Mesendoderm (in vitro differentiated cells): ENCODE measurements around the gene PRCD.

Experiments used
- DNase-seq: peaks from one replicate; pipeline ENCODE4 v3.0.0; 2013
- H2AK5ac ChIP-seq: 2 replicates; pipeline ENCODE4 v1.6.1; 2013; ENCODE audit warnings: low read length, inconsistent platforms
- H2BK120ac ChIP-seq: 2 replicates; pipeline ENCODE4 v1.6.1; 2013; ENCODE audit warnings: low read depth, mild to moderate bottlenecking, low read length, moderate library complexity, mixed read lengths
- H2BK15ac ChIP-seq: replicated peaks from 2 replicates; pipeline ENCODE4 v1.6.1; 2013; ENCODE audit warnings: low read depth, mild to moderate bottlenecking, moderate library complexity
- H2BK5ac ChIP-seq: 2 replicates; pipeline ENCODE4 v1.6.1; 2013; ENCODE audit warnings: low read length, inconsistent platforms
- H3K18ac ChIP-seq: 2 replicates; pipeline ENCODE4 v1.6.1; 2013; ENCODE audit warnings: mild to moderate bottlenecking, low read length, mixed read lengths
- H3K23ac ChIP-seq: one replicate; pipeline ENCODE4 v1.6.1; 2013; ENCODE audit warnings: low read length
- H3K27ac ChIP-seq: 2 replicates; pipeline ENCODE4 v1.5.1; 2013; ENCODE audit warnings: low read depth, mild to moderate bottlenecking, inconsistent platforms, low read length, moderate library complexity
- H3K27me3 ChIP-seq: 2 replicates; pipeline ENCODE4 v1.6.1; 2013; ENCODE audit warnings: low read length, control low read depth, mild to moderate bottlenecking, inconsistent platforms; ENCODE audit not compliant: insufficient read depth, poor library complexity
- H3K36me3 ChIP-seq: 2 replicates; pipeline ENCODE4 v1.6.1; 2013; ENCODE audit warnings: low read length, inconsistent platforms; ENCODE audit not compliant: control insufficient read depth, insufficient read depth
- H3K4ac ChIP-seq: one replicate; pipeline ENCODE4 v1.6.1; 2013; ENCODE audit warnings: low read depth, mild to moderate bottlenecking, low read length, moderate library complexity
- H3K4me1 ChIP-seq: 2 replicates; pipeline ENCODE4 v1.6.1; 2013; ENCODE audit warnings: low read depth, low read length, inconsistent platforms; ENCODE audit not compliant: control insufficient read depth
- H3K4me2 ChIP-seq: 2 replicates; pipeline ENCODE4 v1.6.1; 2013; ENCODE audit warnings: low read length
- H3K4me3 ChIP-seq: 2 replicates; pipeline ENCODE4 v1.5.1; 2013; ENCODE audit warnings: mild to moderate bottlenecking, low read length
- H3K56ac ChIP-seq: one replicate; pipeline ENCODE4 v1.6.1; 2013; ENCODE audit warnings: low read length
- H3K79me1 ChIP-seq: 2 replicates; pipeline ENCODE4 v1.6.1; 2013; ENCODE audit warnings: low read length, inconsistent platforms
- H3K79me2 ChIP-seq: 2 replicates; pipeline ENCODE4 v1.6.1; 2013; ENCODE audit warnings: mild to moderate bottlenecking, low read length; ENCODE audit not compliant: control insufficient read depth, insufficient read depth
- H3K9ac ChIP-seq: 2 replicates; pipeline ENCODE4 v1.6.1; 2013; ENCODE audit warnings: low read length, inconsistent platforms
- H4K5ac ChIP-seq: one replicate; pipeline ENCODE4 v1.6.1; 2013; ENCODE audit warnings: low read length
- H4K8ac ChIP-seq: one replicate; pipeline ENCODE4 v1.6.1; 2013; ENCODE audit warnings: low read depth, mild to moderate bottlenecking, control low read depth, low read length, moderate library complexity
- WGBS: extraction: QIAGEN DNeasy Blood & Tissue Kit; methylation state at CpG from one replicate; pipeline ENCODE4 v1.1.7; 2013; ENCODE audit warnings: low lambda C conversion rate, missing lambda C conversion rate; ENCODE audit not compliant: insufficient coverage; ENCODE audit errors: extremely low coverage; 5-methylcytosine and 5-hydroxymethylcytosine counted together

The PRCD gene

DNA sequence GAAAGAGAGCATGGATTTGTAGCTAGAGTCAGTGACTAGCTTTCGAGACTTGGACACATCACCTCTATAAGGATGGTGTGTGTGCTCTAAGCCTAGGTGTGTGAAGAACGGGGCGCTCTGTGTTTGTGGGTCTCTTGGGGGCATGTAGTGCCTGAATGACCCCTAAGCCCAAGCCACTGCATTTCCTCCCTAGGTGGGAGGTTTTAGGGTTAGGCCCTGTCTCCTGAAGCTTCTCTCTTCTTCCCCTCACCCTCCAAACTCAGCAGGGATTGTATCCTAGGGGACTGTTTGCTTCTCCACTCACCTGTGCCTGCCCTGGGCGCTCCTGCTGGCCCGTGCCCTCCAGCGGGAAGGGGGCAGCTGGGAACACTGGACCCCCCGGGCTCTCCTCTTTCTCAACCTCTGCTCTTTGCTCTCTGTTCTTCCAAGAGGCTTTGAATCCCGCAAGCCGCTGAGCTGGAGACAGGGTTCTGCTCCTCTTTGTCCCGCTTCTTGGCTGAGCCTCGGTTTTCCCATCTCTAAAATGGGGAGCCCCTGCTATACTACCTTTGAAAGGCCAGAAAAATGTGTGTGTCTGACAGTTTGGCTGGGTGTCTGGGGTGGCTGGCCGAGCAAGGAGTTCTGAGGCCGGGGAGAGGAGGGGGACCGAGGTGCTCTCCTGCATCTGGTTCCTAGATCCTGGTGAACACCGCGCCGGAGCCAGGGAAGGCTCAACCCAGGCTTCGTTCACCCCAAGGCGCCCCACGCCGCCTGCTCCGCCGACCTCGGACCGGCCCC is 3.1 kb upstream of the PRCD start:
- Histone ChIP-seq H3K18ac (peak overlapping the region; percentile 44), H3K79me2 (no peaks in the 10 kb centered on the region), H3K23ac (no peak overlapping the region), H3K27ac (no peak overlapping the region), H3K4me3 (no peak overlapping the region), H2BK5ac (no peak overlapping the region), H4K5ac (no peak overlapping the region), H2AK5ac (no peak overlapping the region), H3K79me1 (no peaks in the 10 kb centered on the region), H3K4me2 (peak overlapping the region; percentile 45), H3K56ac (peak overlapping the region; percentile 87), H2BK120ac (no peak overlapping the region), H2BK15ac (no peak overlapping the region), H4K8ac (no peak overlapping the region), H3K27me3 (peaks cover 1% of the 10 kb centered on the region), H3K9ac (peak overlapping the region; percentile 64), H3K4me1 (peaks cover 5% of the 10 kb centered on the region), H3K36me3 (no peaks in the 10 kb centered on the region), H3K4ac (no peak overlapping the region)
- no peak for DNase-seq
- no CpG with 5 or more reads among the region's 25 CpGs for WGBS

DNA sequence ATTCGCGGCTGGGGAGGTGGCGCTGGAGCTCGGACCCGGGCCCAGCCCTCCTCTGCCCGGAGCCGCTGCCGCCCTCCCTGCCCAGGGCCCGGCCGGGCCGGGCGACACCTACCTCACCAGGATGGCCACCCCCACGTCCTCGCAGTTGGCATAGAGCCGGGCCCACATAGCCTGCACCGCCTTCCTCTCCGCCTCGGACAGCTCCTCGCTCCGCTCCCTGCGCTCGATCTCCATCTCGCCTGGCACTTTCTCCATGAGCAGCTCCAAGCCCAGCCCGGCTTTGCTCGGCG is 2.6 kb upstream of the PRCD start:
- no peak overlapping the region for H3K4ac ChIP-seq
- H3K18ac ChIP-seq, result peak overlapping the region; percentile 44
- H3K4me1 ChIP-seq, result peaks cover 5% of the 10 kb centered on the region
- no peak overlapping the region for H2BK15ac ChIP-seq
- no CpG with 5 or more reads among the region's 26 CpGs for WGBS
- no peak overlapping the region for H3K27ac ChIP-seq
- H2BK120ac ChIP-seq, result no peak overlapping the region
- no peaks in the 10 kb centered on the region for H3K79me2 ChIP-seq
- H3K4me3 ChIP-seq, result peak overlapping the region; percentile 9
- H3K9ac ChIP-seq, result peak overlapping the region; percentile 64
- H3K23ac ChIP-seq, result no peak overlapping the region
- H2BK5ac ChIP-seq, result no peak overlapping the region
- no peaks in the 10 kb centered on the region for H3K36me3 ChIP-seq
- no peak overlapping the region for H2AK5ac ChIP-seq
- H3K56ac ChIP-seq, result peak overlapping the region; percentile 87
- H4K8ac ChIP-seq, result no peak overlapping the region
- peak overlapping the region; percentile 45 for H3K4me2 ChIP-seq
- H3K79me1 ChIP-seq, result no peaks in the 10 kb centered on the region
- peaks cover 1% of the 10 kb centered on the region for H3K27me3 ChIP-seq
- peak; percentile 45 for DNase-seq
- H4K5ac ChIP-seq, result no peak overlapping the region

GRCh38 chr17:76537578-76538280 is 2.1 kb upstream of the PRCD start, which contains the start of gene CYGB:
Gene CYGB (minus strand): TSS chr17:76537709. CDS start chr17:76537542, 167 bp downstream.
- Histone ChIP-seq H2BK120ac (no peak within 1 kb of the TSS), H4K5ac (no peak within 1 kb of the TSS), H2BK15ac (no peak within 1 kb of the TSS), H4K8ac (no peak within 1 kb of the TSS), H3K27me3 (peaks cover 1% of the 10 kb centered on the region), H3K27ac (no peak within 1 kb of the TSS), H3K18ac (peak within 1 kb of the TSS; percentile 75), H2BK5ac (no peak within 1 kb of the TSS), H3K4me1 (peaks cover 5% of the 10 kb centered on the region), H3K56ac (peak within 1 kb of the TSS; percentile 87), H3K9ac (peak within 1 kb of the TSS; percentile 64), H3K4ac (peak within 1 kb of the TSS; percentile 10), H3K23ac (peak within 1 kb of the TSS; percentile 30), H3K36me3 (no peaks in the 10 kb centered on the region), H3K4me2 (peak within 1 kb of the TSS; percentile 45), H3K79me2 (no peaks in the 10 kb centered on the region), H3K4me3 (peak within 1 kb of the TSS; percentile 40), H2AK5ac (no peak within 1 kb of the TSS), H3K79me1 (no peaks in the 10 kb centered on the region)
- no CpG with 5 or more reads among the region's 95 CpGs for WGBS
- DNase-seq, result peak; percentile 30

DNA sequence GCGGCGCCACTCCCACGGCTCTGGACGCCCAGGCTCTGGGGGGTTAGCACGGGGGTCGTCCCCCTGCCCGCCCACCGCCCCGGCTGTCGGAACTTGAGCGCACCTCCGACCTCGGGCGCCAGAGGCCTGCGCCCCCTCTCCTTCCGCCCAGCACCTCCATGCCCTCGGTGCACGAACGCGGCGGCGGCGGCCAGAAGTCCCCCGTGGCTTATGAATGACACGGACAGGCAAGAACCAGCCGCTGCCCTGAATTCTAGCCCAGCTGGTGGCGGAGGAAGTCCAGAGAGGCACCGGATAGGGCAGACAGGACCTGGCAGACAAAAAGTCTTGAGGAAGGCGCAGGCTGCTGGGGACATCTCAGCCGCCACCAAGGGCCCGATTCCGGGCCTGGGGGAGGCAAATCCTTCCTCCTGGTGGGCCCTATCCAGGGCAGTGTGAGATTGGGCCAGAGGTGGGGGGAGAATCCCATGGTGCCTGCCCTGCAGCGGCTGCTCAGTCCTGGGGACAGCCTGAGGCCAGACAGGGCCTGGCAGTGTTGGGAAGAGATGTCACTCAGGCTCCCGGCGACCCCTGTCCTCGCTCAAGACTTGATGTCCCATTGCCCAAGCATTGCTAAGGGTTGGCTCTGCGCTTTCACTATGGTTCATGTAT is 1.4 kb upstream of the PRCD start:
- no peak overlapping the region for H2BK15ac ChIP-seq
- peak overlapping the region; percentile 56 for H3K9ac ChIP-seq
- no peaks in the 10 kb centered on the region for H3K36me3 ChIP-seq
- H4K5ac ChIP-seq, result no peak overlapping the region
- H2AK5ac ChIP-seq, result no peak overlapping the region
- H3K27ac ChIP-seq, result no peak overlapping the region
- H2BK120ac ChIP-seq, result no peak overlapping the region
- H3K4ac ChIP-seq, result peak overlapping the region; percentile 10
- H3K18ac ChIP-seq, result peak overlapping the region; percentile 75
- peak overlapping the region; percentile 37 for H3K4me2 ChIP-seq
- H3K23ac ChIP-seq, result peak overlapping the region; percentile 30
- DNase-seq, result peak; percentile 40
- no peaks in the 10 kb centered on the region for H3K79me2 ChIP-seq
- no peak overlapping the region for H4K8ac ChIP-seq
- H3K56ac ChIP-seq, result peak overlapping the region; percentile 87
- no peak overlapping the region for H2BK5ac ChIP-seq
- peaks cover 10% of the 10 kb centered on the region for H3K4me1 ChIP-seq
- H3K79me1 ChIP-seq, result no peaks in the 10 kb centered on the region
- WGBS, result no CpG with 5 or more reads among the region's 37 CpGs
- H3K4me3 ChIP-seq, result peak overlapping the region; percentile 29
- peaks cover 1% of the 10 kb centered on the region for H3K27me3 ChIP-seq

- Histone ChIP-seq H3K18ac (no peak overlapping the region), H2BK5ac (no peak overlapping the region), H3K23ac (no peak overlapping the region), H3K27me3 (peaks cover 1% of the 10 kb centered on the region), H3K36me3 (no peaks in the 10 kb centered on the region), H3K79me2 (no peaks in the 10 kb centered on the region), H2AK5ac (no peak overlapping the region), H3K9ac (no peak overlapping the region), H4K8ac (no peak overlapping the region), H3K4me3 (no peak overlapping the region), H2BK120ac (no peak overlapping the region), H4K5ac (no peak overlapping the region), H3K56ac (peak overlapping the region; percentile 87), H3K4ac (no peak overlapping the region), H3K4me2 (no peak overlapping the region), H2BK15ac (no peak overlapping the region), H3K79me1 (no peaks in the 10 kb centered on the region), H3K4me1 (peaks cover 14% of the 10 kb centered on the region), H3K27ac (no peak overlapping the region)
- DNase-seq, result no peak
- WGBS, result no CpG with 5 or more reads among the region's 9 CpGs
Observed at GRCh38 chr17:76538941-76539570, 788 bp upstream of the PRCD start.
